SJSA1 (cell line): ENCODE results near the gene ABCG1. TPM values are rescaled to one million over a fixed set of nuclear protein-coding genes. Genes with fewer than 3 reads are reported as not detected.

Experiments
- DNase-seq, 2 experiments: peaks; one replicate each; pipeline ENCODE4 v3.0.0-alpha.2; 2015 to 2020; ENCODE audit warnings: low spot score in 2 of 2, low read depth in 1 of 2
- H3K27ac ChIP-seq: fragments of 250-450 bp; sonication (Bioruptor Pico); 2 replicates; pipeline ENCODE4 v1.5.1; 2020; ENCODE audit warnings: mild to moderate bottlenecking, moderate library complexity
- H3K27me3 ChIP-seq: fragments of 250-450 bp; sonication (Bioruptor Pico); replicated peaks from 2 replicates; pipeline ENCODE4 v1.5.1; 2020; ENCODE audit warnings: mild to moderate bottlenecking, moderate library complexity
- H3K36me3 ChIP-seq: fragments of 250-450 bp; sonication (Bioruptor Pico); 2 replicates; pipeline ENCODE4 v1.5.1; 2020; ENCODE audit warnings: mild to moderate bottlenecking
- H3K4me1 ChIP-seq: fragments of 250-450 bp; sonication (Bioruptor Pico); replicated peaks from 2 replicates; pipeline ENCODE4 v1.6.1; 2021; ENCODE audit warnings: mild to moderate bottlenecking
- H3K4me3 ChIP-seq: fragments of 250-450 bp; sonication (Bioruptor Pico); 2 replicates; pipeline ENCODE4 v1.5.1; 2020; ENCODE audit warnings: mild to moderate bottlenecking
- H3K9me3 ChIP-seq: fragments of 250-450 bp; sonication (Bioruptor Pico); replicated peaks from 2 replicates; pipeline ENCODE4 v1.5.1; 2020; ENCODE audit warnings: mild to moderate bottlenecking
- total RNA-seq: library from RNA; depleted of rRNA; stranded (reverse); fragments of >200 nt; shearing (Covaris generic); gene quantifications from 2 replicates; pipeline ENCODE4 v1.2.3, GENCODE V29; 2014

The ABCG1 gene
- total RNA-seq, 1 experiment from 2014 or later = 11.5 TPM

- H3K9me3 ChIP-seq = no peaks in the 10 kb centered on the region
- H3K4me3 ChIP-seq = no peak overlapping the region
- no peaks in the 10 kb centered on the region for H3K36me3 ChIP-seq
- peaks cover 45% of the 10 kb centered on the region for H3K4me1 ChIP-seq
- DNase-seq = no peak
- no peaks in the 10 kb centered on the region for H3K27me3 ChIP-seq
- H3K27ac ChIP-seq = peak overlapping the region; percentile 89; the same call in 1 of the 2 replicates
These were observed 41.2 kb downstream of the ABCG1 start for GRCh38 chr21:42260121-42260520.

- Histone ChIP-seq H3K9me3 (no peaks in the 10 kb centered on the region), H3K4me3 (peak overlapping the region; percentile 8; the same call in 1 of the 2 replicates), H3K4me1 (peaks cover 45% of the 10 kb centered on the region), H3K36me3 (no peaks in the 10 kb centered on the region), H3K27me3 (no peaks in the 10 kb centered on the region), H3K27ac (peak overlapping the region; percentile 89)
- no peak for DNase-seq
These were observed 42.9 kb downstream of the ABCG1 start for GRCh38 chr21:42261829-42262200.

GRCh38 chr21:42262831-42263231, 43.9 kb downstream of the ABCG1 start:
- H3K4me3 ChIP-seq = no peak overlapping the region
- H3K27ac ChIP-seq = peak overlapping the region; percentile 46
- no peaks in the 10 kb centered on the region for H3K27me3 ChIP-seq
- no peaks in the 10 kb centered on the region for H3K9me3 ChIP-seq
- peaks cover 45% of the 10 kb centered on the region for H3K4me1 ChIP-seq
- DNase-seq = peak; percentile 82 to 94
- H3K36me3 ChIP-seq = no peaks in the 10 kb centered on the region

- H3K36me3 ChIP-seq = no peaks in the 10 kb centered on the region
- DNase-seq = peak in 1 of 2 experiments; percentile 22
- no peaks in the 10 kb centered on the region for H3K9me3 ChIP-seq
- peaks cover 45% of the 10 kb centered on the region for H3K4me1 ChIP-seq
- no peaks in the 10 kb centered on the region for H3K27me3 ChIP-seq
- H3K4me3 ChIP-seq = no peak overlapping the region
- H3K27ac ChIP-seq = peak overlapping the region; percentile 46
These were observed 44.7 kb downstream of the ABCG1 start for GRCh38 chr21:42263591-42264131.

- peaks cover 40% of the 10 kb centered on the region for H3K4me1 ChIP-seq
- no peaks in the 10 kb centered on the region for H3K9me3 ChIP-seq
These were observed 45.6 kb downstream of the ABCG1 start for GRCh38 chr21:42264245-42265195.

GRCh38 chr21:42265231-42265812, 46.4 kb downstream of the ABCG1 start:
- H3K27me3 ChIP-seq = no peaks in the 10 kb centered on the region
- H3K4me3 ChIP-seq = no peak overlapping the region
- H3K36me3 ChIP-seq = no peaks in the 10 kb centered on the region
- H3K27ac ChIP-seq = no peak overlapping the region
- peaks cover 35% of the 10 kb centered on the region for H3K4me1 ChIP-seq
- DNase-seq = no peak
- no peaks in the 10 kb centered on the region for H3K9me3 ChIP-seq

More at GRCh38 chr21:42264245-42265195, 45.6 kb downstream of the ABCG1 start:
- no peak for DNase-seq
- Histone ChIP-seq H3K27me3 (no peaks in the 10 kb centered on the region), H3K27ac (no peak overlapping the region), H3K36me3 (no peaks in the 10 kb centered on the region), H3K4me3 (no peak overlapping the region)

- no peak for DNase-seq
- no peaks in the 10 kb centered on the region for H3K27me3 ChIP-seq
- no peaks in the 10 kb centered on the region for H3K9me3 ChIP-seq
- no peaks in the 10 kb centered on the region for H3K36me3 ChIP-seq
- peaks cover 20% of the 10 kb centered on the region for H3K4me1 ChIP-seq
- H3K4me3 ChIP-seq = no peak overlapping the region
- no peak overlapping the region for H3K27ac ChIP-seq
These were observed 48.1 kb downstream of the ABCG1 start for GRCh38 chr21:42266971-42267556.

GRCh38 chr21:42269386-42269785, 50.4 kb downstream of the ABCG1 start:
- no peaks in the 10 kb centered on the region; the same call in 1 of the 2 replicates for H3K4me1 ChIP-seq
- DNase-seq = no peak
- no peak overlapping the region for H3K4me3 ChIP-seq
- H3K27me3 ChIP-seq = no peaks in the 10 kb centered on the region
- no peaks in the 10 kb centered on the region for H3K9me3 ChIP-seq
- no peaks in the 10 kb centered on the region for H3K36me3 ChIP-seq
- H3K27ac ChIP-seq = no peak overlapping the region

GRCh38 chr21:42271065-42271464, 52.1 kb downstream of the ABCG1 start:
- Histone ChIP-seq H3K27me3 (no peaks in the 10 kb centered on the region), H3K36me3 (no peaks in the 10 kb centered on the region), H3K4me3 (no peak overlapping the region), H3K27ac (no peak overlapping the region), H3K4me1 (no peaks in the 10 kb centered on the region; the same call in 1 of the 2 replicates), H3K9me3 (no peaks in the 10 kb centered on the region)
- no peak for DNase-seq

- no peaks in the 10 kb centered on the region for H3K27me3 ChIP-seq
- H3K4me3 ChIP-seq = no peak overlapping the region
- H3K4me1 ChIP-seq = peaks cover 10% of the 10 kb centered on the region
- H3K9me3 ChIP-seq = no peaks in the 10 kb centered on the region
- no peaks in the 10 kb centered on the region for H3K36me3 ChIP-seq
- no peak for DNase-seq
- H3K27ac ChIP-seq = no peak overlapping the region
These were observed 53.4 kb downstream of the ABCG1 start for GRCh38 chr21:42272109-42272962.

GRCh38 chr21:42272984-42273600, 54.2 kb downstream of the ABCG1 start:
- H3K36me3 ChIP-seq = no peaks in the 10 kb centered on the region
- peaks cover 17% of the 10 kb centered on the region for H3K4me1 ChIP-seq
- no peaks in the 10 kb centered on the region for H3K9me3 ChIP-seq
- no peak overlapping the region for H3K27ac ChIP-seq
- no peaks in the 10 kb centered on the region for H3K27me3 ChIP-seq
- H3K4me3 ChIP-seq = no peak overlapping the region
- DNase-seq = no peak

GRCh38 chr21:42276076-42276475, 57.1 kb downstream of the ABCG1 start:
- H3K36me3 ChIP-seq = 0 out of 2 replicates have a peak, but pooled peaks cover 2% of the 10 kb centered on the region
- H3K27ac ChIP-seq = no peak overlapping the region
- H3K4me3 ChIP-seq = no peak overlapping the region
- no peaks in the 10 kb centered on the region for H3K9me3 ChIP-seq
- peaks cover 47% of the 10 kb centered on the region for H3K4me1 ChIP-seq
- no peaks in the 10 kb centered on the region for H3K27me3 ChIP-seq
- DNase-seq = no peak
